ENCODE data around the gene PSENEN. TPM values are rescaled to one million over a fixed set of nuclear protein-coding genes. Genes with fewer than 3 reads are reported as not detected.
"Not testable (repeated sequence)": the region's sequence is repeated elsewhere in the genome, so short reads cannot be mapped to it uniquely, and the experiment has no call there.

The PSENEN gene
- polyA plus RNA-seq, 10 donors, result 32.5 to 41.0 (median 37.1) TPM

GRCh38 chr19:35716801-35717664 lies 28.4 kb upstream of the PSENEN start:
- peak; percentile 74 to 99 (median 89) for DNase-seq

DNA sequence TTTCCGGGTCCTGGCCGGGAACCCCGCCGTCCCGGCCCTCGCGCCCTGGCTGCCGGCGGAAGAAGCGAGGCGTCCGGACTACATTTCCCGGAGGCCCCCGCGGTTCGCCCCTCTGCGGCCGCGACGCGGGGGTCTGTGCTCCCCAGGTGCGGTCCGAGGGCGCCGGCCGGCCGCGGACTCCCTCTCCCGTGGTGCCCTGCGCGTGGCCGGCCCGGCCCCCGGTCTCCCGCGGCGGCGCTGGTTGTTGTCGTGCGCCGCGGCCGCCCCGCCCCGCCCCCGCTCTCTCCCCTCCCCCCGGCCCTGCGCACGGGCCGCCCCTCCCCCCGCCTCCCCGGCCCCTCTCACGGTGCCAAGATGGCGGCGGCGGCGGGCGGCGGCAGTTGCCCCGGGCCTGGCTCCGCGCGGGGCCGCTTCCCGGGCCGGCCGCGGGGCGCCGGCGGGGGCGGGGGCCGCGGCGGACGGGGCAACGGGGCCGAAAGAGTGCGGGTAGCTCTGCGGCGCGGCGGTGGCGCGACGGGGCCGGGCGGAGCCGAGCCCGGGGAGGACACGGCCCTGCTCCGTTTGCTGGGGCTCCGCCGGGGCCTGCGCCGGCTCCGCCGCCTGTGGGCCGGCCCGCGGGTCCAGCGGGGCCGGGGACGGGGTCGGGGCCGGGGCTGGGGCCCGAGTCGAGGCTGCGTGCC lies 27.6 kb upstream of the PSENEN start, which contains the start of gene KMT2B:
Gene KMT2B, plus strand, starts transcription at position 339 of the 680 bp plus-strand sequence. Its CDS starts 16 bp downstream, at position 355.
- peak in 2 of 3 donors; percentile 96 for DNase-seq

GRCh38 chr19:35718345-35719041 lies 27.0 kb upstream of the PSENEN start:
- DNase-seq, result peak in 1 of 3 donors; percentile 54

DNA sequence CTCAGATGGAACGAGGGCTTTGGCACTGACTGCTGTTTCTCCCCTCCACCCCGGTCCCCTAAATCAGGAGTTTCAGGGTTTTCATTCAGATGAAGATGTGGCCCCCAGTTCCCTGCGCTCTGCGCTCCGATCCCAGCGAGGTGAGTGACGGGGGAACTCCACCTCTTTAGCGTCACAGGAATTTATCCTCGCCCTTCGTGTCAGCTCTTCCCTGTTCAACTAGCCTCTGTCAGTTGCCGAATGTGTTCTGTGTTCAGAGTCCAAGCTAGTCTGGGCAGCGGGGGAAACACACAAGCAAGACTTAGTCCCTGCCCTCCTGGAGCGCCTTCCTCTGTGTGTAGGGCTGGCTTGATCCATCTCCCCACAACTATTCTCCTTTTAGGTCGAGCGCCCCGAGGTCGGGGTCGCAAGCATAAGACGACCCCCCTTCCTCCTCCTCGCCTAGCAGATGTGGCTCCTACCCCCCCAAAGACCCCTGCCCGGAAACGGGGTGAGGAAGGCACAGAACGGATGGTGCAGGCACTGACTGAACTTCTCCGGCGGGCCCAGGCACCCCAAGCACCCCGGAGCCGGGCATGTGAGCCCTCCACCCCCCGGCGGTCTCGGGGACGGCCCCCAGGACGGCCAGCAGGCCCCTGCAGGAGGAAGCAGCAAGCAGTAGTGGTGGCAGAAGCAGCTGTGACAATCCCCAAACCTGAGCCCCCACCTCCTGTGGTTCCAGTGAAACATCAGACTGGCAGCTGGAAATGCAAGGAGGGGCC lies 25.9 kb upstream of the PSENEN start:
- DNase-seq, result no peak

- no peak for DNase-seq
These were observed 25.3 kb upstream of the PSENEN start for GRCh38 chr19:35720163-35720524.

GRCh38 chr19:35720648-35721047 lies 24.8 kb upstream of the PSENEN start:
- DNase-seq, result no peak

DNA sequence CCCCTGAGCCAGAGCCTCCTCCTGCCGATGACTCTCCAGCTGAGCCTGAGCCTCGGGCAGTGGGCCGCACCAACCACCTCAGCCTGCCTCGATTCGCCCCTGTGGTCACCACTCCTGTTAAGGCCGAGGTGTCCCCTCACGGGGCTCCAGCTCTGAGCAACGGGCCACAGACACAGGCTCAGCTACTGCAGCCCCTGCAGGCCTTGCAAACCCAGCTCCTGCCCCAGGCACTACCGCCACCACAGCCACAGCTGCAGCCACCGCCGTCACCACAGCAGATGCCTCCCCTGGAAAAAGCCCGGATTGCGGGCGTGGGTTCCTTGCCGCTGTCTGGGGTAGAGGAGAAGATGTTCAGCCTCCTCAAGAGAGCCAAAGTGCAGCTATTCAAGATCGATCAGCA lies 24.1 kb upstream of the PSENEN start:
- no peak for DNase-seq

DNA sequence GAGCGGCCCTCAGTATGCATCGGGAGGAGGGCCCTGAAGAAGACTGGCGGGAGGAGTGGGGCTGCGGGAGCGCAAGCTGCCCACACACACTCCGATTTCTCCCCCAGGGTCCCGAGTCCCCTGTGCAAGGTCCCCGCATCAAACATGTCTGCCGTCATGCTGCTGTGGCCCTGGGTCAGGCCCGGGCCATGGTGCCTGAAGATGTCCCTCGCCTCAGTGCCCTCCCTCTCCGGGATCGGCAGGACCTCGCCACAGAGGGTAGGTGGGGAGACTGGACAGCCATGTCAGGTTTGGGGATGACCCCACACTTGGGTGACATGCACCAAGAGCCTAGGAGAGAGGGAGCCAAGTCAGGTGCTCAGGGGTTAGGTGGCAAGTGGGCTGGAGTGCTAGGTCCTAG lies 23.0 kb upstream of the PSENEN start:
- DNase-seq, result no peak

- no peak for DNase-seq
These were observed 22.6 kb upstream of the PSENEN start for GRCh38 chr19:35722897-35723296.

DNA sequence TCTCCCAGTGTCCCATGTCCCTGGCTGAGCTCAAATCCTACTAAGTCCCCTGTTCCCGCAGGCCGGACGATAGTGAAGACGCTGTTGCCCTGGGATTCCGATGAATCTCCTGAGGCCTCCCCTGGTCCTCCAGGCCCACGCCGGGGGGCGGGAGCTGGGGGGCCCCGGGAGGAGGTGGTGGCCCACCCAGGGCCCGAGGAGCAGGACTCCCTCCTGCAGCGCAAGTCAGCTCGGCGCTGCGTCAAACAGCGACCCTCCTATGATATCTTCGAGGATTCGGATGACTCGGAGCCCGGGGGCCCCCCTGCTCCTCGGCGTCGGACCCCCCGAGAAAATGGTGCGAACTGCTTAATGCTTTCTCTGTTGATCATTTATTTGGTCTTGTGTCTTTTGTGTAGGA lies 21.8 kb upstream of the PSENEN start:
- no peak for DNase-seq

- not testable (repeated sequence) for DNase-seq
These were observed 21.3 kb upstream of the PSENEN start for GRCh38 chr19:35724132-35724531.

GRCh38 chr19:35724560-35724959 lies 20.9 kb upstream of the PSENEN start:
- DNase-seq, result no peak

DNA sequence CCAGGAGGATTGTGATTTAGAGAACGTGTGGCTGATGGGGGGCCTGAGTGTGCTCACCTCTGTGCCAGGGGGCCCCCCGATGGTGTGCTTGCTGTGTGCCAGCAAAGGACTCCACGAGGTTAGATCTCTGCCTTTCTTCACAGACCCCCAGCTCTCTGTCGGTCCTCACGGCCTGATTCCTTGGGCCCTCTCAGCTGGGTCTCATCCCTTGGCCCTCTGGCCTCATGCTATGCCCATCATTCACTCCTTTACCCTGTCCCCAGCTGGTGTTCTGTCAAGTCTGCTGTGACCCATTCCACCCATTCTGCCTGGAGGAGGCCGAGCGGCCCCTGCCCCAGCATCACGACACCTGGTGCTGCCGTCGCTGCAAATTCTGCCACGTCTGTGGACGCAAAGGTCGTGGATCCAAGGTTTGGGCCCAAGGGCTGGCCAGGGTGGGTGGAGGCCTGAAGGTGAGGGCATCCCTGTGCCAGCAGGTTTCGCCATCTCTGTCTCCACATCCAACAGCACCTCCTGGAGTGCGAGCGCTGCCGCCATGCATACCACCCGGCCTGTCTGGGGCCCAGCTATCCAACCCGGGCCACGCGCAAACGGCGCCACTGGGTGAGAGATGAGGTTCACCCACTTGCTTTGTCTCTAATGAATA lies 20.1 kb upstream of the PSENEN start:
- DNase-seq, result no peak

DNA sequence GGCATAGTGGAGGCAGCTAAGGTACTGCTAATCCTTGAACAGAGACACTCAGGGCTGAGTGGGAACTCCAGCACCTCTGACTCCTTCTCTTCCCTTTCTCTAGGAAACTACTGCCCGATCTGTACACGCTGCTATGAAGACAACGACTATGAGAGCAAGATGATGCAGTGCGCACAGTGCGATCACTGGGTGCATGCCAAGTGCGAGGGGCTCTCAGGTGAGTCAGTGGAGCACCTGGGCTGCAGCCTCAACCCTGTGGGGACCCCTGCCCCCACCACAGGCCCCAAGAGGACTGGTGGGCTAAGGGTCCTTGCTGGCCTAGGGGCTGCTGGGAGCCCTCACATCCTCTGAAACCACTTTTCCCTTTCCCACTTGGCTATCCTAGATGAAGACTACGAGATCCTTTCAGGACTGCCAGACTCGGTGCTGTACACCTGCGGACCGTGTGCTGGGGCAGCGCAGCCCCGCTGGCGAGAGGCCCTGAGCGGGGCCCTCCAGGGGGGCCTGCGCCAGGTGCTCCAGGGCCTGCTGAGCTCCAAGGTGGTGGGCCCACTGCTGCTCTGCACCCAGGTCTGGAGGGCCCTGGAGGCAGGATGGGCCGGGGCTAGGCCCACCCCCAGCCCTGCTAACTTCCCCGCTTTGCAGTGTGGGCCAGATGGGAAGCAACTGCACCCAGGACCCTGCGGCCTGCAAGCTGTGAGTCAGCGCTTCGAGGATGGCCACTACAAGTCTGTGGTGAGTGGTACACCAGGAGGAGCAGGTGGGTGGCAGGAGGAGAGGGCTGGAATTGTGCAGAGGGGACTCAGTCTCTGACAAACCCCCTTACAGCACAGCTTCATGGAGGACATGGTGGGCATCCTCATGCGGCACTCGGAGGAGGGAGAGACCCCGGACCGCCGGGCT lies 18.1 kb upstream of the PSENEN start:
- no peak for DNase-seq

GRCh38 chr19:35727956-35728706 lies 17.3 kb upstream of the PSENEN start:
- no peak for DNase-seq

DNA sequence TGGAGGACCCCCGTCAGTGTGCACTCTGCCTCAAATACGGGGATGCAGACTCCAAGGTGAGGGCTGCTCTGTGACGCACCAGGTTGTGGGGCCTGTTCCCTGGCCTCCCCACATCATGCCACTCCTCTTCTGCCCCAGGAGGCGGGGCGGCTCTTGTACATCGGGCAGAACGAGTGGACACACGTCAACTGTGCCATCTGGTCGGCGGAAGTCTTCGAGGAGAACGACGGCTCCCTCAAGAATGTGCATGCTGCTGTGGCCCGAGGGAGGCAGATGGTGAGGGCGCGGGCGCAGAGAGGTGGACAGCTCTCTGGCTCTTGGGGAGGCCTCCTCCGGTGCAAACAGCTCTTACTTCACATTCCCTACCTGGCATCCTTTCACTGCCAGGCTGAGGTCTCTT lies 16.4 kb upstream of the PSENEN start:
- DNase-seq, result no peak

DNA sequence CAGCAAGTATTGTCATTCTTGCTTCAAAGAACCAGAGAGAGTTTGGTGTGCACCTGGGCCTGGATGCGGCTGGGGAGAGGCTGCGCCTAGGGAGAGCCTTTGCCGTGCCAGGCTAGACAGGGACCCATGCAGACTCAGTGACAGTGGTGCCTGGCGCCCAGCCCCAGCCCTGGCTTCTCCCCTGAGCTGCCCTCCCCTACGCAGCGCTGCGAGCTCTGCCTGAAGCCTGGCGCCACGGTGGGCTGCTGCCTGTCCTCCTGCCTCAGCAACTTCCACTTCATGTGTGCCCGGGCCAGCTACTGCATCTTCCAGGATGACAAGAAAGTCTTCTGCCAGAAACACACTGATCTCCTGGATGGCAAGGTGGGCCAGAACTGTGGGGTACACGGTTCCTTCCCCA lies 15.7 kb upstream of the PSENEN start:
- no peak for DNase-seq

DNA sequence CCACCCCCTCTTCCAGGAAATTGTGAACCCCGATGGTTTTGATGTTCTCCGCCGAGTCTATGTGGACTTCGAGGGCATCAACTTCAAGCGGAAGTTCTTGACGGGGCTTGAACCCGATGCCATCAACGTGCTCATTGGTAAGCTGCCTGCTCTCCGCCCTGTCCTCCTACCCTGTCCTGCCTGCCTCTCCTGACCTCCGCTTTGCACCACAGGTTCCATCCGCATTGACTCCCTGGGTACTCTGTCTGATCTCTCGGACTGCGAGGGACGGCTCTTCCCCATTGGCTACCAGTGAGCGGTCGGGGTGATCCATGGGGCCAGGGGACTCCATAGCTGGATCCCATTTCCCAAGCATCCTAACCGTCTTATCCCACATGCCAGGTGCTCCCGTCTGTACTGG lies 15.1 kb upstream of the PSENEN start:
- DNase-seq, result no peak

DNA sequence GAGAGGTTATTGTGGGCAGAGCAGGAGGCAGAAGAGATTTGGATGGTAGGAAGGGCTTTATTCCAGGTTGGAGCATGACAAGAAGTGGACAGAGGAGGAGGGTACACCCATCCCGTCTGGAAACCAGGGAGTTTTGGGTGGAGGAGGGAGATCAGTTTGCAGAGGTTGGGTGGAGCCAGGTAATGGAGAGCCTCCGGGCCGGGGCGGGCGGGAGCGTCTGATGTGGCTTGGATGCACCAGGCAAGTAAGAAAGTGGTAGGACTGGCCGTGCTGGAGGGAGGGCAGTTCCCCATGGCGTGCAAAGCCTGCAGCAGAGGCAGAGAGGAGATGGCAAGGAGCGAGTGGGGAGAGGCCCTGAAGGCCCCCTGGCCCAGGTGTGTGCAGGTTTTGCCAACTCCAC lies 14.1 kb upstream of the PSENEN start:
- no peak for DNase-seq
